ENCODE results near the gene TRPV6. TPM values are rescaled to one million over a fixed set of nuclear protein-coding genes. Genes with fewer than 3 reads are reported as not detected.

Gene TRPV6
- total RNA-seq, 1 donor from 2014 or later = 1.8 TPM

DNA sequence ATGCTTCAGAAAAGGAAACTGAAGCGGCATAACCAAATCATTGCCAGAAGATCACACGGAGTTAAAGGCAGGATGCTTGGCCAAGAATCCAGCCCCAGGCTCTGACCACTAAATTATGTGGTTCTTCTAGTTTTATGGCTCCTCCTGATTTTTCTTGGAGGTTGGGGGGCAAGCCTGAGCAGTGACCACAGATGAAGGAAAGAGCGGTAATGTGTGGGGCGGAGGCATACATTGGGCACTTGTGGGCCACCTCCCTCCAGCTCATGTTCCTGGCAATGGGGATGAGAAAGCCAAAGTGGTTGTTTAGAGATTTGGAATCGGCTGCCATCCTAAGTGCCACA, 3.2 kb downstream of the TRPV6 start:
- no peak for DNase-seq

DNA sequence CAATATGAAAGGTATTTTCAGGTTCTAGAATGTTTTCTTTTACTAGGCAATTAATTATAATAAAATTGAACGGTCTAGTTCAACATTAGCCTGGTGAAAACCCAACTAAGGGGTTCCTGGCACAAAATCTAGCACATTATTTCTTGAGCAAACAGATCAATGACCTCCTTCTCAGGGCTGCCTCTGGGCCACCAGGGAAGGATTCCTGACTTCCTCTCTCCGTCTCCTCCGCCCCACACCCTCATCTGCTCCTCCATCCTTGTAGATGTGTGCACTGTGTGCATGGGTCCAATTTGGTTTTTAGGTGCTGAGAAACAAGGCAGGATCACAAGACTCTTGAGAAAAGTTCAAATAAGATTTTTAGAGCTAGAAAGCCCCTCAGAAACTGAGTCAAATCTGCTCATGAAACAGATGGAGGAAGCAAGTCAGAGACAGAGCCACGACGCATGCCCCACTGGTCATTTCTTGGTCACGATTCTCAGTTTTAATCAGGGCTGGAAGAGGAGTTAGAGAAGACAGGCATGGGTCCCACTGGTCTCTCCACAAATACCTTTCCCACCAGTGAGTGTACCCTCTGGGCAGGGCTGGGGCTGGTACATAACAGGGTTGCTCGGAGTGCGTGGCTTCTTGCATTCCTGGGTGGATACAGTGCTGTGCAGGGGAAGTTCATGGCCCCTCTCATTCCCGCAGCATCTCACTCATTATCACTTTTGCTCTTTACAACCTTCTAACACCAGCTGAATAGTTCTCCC, 3.8 kb downstream of the TRPV6 start:
- no peak for DNase-seq

DNA sequence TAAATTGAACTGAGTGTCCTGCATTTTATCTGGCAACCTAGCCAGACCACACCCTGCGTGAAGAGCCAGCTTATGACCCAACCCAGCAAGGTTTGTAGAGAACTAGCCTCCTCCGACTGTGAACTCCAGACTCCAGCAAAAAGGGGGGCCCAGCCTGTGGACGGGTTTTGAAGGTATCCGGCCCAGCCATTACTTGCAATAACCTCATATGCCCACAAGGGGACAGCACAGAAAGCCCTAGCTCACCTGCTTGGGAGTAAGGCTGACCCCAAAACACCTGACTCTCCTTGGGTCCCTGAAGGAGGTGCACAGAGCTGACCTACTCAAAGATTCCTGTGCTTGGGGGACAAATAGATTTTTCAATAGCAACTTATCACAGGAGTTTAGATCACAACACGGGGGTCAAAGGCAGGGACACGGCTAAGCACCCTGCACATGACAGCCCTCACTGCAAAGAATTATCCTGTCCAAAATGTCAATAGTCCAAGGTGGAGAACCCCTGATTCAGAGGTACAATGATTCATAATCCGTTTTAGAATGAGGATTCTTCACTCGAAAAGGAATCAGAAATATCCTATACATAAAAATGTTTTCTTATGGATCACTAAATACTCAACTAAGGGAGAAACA, 4.6 kb downstream of the TRPV6 start:
- DNase-seq = no peak

DNA sequence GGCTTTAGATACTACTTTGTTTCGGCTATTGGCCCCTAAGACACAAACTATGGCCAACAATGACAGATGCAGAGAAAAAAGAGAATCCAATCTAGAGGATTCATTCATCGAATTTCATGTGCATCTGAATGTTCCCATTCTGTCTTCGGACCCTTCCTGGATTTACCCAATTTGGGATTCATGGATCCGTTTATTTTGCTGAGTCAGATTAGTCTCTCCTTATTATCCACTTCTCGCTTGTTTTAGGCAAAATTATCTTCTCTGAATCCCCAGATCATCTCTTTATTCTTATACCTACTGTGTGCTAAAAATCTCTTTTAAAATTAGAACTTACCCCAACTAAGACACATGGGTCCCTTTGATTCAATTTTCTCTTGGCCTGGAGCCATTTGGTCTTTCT, 6.5 kb downstream of the TRPV6 start:
- no peak for DNase-seq

DNA sequence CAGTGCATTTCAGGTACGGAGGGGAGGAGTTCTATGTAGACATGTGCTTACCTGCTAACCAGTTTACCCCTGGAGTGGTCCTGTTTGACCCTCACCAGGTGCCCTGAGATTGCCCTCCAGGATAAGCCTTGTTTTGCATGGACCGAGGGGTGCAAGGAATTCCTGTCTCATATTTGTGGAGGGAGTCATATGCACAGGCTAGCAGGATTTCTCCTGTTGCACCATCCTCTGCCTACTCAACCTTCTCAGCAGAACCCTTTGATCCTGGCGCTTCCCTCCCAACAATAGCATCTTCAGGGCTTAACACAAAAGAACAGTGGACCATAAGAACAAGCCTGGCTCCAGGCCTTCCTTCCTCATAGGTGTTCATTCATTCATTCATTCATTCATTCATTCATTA, 7.2 kb downstream of the TRPV6 start:
- no peak for DNase-seq

DNA sequence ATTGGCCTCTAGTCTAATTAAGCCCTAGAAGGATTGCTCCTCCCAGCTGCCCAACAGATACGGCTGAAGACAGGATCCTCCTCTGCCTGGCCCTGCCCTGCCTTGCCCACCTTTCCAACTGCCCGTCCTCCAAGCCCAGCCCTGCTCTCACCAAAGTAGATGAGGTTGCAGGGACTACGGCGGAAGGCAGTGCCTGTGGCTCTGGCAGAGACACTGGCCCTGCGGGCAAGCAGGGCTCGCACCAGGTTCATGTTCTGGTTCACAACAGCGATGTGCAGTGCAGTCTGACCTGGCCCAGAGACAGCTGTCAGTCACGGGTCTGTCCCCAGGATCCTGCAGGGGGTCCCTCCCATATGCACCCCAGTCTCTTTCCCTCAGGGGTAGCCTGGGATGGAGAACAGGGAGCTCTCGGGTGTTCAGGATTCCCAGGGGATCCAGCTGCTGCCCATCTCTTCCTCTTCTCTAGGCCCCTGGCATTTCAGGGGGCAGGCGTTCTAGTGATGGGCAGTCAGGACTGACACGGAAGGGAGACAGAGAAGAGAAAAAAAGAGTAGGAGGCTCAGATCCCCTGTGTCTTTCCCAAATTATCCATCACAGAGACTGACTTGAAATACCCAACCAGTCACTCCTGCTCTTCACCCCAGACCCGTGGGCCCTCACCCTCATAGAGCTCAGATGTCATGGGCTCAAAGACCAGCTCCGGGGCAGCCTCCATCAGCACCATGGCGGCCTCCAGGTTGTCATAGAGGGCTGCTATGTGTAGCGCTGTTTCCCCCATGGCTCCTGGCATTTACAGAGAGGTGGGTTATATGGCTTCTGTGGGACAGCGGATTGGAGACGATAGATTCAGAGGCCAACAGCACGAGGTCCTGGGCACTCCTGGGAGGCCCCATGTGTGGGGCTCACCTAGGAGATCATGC, 8.3 kb downstream of the TRPV6 start:
- no peak for DNase-seq

DNA sequence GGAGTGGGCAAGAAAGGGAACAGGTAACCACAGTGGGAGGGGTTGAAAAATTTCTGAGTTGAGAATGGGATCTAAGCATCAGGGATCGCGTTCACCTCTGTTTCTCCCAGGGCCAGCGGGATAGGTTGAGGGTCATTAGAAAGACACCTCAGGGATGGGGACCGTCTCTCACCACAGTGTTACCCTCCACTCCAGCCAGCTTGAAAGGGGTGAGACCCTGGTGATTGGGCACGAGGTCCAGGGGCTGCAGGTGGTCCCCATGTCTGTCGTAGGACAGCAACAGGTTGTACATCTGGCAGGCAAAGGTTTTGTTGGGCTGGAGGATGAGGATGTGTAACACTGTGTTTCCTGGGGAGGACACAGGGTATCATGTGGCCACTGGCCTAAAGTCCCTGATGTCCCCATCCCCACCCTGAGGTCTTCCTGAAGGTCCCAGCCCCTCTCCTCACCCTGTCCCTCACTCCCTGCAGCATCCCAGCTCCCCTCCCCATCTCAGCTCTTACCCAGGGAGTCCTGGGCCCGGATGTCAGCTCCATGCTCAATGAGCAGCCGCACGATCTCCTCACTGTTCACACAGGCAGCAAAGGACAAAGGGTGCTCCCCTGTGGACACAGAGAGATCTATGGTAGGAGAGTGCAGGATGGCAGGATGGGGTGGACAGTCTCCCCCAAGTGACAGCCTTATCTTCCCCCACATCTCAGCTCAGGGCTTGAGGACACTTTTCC, 9.1 kb downstream of the TRPV6 start:
- DNase-seq = no peak

DNA sequence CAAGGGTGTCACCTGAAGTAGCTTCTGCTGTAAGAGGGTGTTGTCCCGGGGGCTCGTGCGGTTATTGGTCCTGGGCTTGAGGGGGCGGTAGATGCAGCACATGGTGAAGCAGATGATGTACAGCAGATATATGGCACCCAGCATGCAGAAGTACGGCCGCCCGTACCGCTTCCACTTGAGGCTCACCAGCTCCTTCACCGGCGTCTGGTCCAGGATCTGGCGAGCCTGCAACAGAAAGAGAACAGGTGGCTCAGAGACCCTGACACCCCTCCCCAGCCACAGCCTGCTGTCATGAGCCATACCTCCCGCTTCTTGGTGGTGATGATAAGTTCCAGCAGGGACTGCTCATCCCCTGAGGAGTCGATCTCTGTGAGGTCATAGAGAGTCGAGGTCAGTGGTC, 10.1 kb downstream of the TRPV6 start:
- DNase-seq = no peak

DNA sequence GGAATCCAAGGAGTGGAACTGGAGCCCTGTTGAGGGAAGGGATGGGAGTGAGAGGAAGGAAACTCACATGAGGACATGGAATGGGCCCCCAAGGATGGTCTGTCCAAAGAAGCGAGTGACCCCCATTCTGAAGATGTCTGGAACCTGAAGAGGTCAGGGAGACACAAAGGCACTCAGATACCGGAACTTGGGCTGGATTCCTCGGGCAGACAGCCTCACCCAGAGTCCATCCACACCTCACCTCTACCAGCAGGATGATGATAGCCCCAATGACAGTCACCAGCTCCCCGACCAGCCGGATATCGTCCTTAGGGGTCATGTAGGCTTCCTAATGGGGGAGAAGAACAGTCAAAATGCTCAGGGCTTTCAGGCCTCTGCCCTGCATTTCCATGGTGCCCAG, 10.7 kb downstream of the TRPV6 start:
- DNase-seq = no peak

DNA sequence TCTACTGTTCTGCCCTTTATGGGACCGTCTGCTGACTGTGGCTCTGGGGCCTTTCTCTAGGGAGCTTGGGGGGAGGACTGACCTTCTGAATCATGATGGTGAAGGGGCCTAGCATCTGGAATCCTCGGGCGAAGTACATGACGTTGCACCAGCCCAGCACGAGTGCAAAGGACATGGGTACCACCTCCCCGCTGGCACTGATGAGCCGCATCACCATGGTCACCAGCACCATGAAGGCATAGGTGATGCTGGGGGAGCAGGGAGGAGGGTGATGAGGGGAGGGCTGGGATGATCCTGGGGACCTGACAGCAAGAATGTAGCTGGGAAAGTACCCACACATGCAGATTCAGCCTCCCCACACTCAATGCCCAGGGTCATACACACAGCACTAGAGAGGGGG, 11.1 kb downstream of the TRPV6 start:
- no peak for DNase-seq

DNA sequence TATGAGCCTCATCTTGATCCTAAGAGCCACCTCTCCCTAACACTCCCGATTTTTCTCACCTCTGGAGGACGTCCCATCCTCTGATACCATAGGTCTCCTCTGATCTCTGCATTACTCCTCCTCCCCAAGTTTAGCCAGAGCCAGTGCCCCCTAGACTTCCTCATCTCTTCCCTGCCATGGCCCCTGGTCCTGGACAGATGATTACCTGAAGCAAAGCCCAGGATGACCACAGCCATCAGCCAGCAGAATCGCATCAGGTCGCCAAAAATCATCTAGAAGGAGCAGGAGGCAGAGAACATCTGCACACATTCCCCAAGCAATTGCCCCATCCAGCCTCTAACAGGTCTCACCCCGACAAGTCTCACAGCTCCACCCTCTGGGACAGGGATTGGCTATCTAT, 11.7 kb downstream of the TRPV6 start:
- no peak for DNase-seq

DNA sequence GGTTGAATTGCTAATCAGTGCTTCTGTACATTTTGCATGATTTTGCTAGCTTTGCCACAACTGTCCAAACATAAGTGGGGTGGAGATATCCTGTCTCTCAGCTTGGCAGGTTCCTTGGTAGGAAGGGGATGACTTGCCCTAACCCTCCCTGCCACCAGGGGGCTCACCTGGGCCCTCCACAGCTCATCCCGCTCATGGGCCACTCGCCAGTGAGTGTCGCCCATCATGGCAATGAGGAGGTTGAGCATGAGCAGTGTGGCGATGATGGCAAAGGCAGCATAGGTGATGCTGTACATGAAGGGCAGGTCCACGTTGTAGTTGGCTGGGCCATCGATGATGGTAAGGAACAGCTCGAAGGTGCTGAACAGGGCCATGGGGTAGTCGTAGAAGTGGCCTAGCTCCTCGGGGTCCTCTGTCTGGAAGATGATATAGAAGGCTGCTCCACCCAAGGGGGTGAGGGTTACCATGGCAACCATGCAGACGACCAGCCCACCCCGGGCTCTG, 12.2 kb downstream of the TRPV6 start:
- no peak for DNase-seq

DNA sequence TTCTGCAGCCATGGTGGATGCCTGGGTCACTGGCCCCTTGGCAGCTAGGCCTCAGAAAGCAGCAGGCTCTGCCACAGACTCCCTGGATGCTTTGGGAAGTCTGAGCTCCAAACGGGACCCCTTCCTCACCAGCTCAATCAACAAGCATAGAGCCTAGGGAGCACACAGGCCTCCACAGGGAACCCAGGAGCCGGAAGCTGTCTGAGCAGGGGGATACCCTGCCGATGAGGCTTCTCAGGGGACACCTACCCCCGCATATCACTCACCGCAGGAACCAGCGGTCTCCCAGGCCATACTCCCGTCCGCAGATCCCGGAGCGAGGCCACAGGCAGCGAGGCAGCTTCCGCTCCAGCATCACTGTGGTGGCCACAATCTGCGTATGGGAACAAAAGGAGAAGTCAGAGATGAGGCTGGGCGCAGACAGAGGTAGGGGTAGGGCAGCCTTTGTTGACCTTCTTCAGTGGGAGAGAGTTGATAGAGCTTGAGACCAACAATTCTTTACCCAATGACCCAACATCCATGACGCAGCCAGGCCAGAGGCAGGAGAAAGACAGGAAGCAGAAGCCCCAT, 13.4 kb downstream of the TRPV6 start:
- no peak for DNase-seq

DNA sequence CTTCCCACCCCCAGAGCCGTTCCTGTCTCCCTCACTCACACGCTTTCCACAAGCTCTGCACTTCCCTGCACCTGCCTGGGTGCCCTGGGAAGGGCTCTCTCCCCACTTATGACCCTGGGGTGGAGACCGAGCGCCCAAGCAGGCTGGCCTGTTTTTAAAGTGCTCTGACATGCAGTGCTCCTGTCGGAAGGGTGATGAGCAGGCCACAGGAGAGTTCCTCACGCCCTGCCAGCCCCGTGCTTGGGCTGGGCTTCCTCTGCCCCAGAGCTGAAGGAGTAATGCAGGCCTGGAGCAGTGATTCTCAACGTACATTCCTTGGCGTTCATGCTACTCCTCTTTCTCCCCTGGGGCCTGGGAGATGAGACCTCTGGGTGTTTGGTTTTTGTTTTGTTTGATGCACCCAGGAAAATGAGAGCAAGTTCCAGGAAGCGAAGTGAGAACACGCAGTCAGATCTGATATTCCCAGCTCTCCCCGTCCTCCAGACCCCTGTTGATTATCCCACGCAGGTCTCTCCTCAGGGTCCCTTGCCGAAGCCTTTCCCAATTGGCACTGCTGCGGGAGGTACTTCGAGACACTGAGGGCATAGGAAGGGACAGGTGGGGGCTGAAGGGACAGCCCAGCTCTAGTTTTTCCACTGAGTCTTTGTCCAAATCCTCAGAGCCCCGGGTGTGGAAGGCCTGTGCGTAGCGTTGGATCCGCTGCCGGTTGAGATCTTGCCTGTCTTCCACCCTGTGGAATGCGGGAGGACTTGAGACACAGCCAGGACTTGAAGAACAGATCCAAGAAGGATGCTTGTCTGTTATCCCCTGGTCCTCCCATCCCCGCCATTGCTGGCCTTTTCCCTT, 14.1 kb downstream of the TRPV6 start:
- DNase-seq = no peak

DNA sequence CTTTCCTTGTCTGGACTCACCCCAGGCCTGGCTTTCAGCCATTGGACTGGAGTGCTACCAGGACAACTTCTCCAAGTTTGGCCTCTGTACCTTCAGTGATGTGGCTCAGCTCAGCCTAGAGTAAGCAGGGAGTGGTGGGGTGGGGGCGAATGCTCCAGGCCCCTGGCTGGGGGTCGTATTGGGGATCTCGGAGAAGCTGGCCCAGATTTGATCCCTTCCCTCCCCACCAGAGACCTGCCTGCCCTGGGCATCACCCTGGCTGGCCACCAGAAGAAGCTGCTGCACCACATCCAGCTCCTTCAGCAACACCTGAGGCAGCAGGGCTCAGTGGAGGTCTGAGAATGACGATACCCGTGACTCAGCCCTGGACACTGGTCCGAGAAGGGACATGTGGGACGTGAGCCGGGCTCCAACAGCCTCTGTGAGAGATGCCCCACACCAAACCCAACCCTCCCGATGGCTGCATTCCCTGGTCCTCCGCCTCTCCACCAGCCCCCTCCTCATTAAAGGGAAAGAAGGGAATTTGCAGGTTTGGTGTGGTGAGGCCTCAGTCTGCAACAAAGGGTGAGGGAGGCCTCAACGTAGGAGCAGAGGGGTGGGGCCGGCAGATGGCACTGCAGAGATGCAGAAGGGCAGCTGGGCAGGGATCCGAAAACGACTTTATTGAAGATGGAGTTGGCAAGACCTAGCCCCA, 14.8 kb downstream of the TRPV6 start:
- no peak for DNase-seq

DNA sequence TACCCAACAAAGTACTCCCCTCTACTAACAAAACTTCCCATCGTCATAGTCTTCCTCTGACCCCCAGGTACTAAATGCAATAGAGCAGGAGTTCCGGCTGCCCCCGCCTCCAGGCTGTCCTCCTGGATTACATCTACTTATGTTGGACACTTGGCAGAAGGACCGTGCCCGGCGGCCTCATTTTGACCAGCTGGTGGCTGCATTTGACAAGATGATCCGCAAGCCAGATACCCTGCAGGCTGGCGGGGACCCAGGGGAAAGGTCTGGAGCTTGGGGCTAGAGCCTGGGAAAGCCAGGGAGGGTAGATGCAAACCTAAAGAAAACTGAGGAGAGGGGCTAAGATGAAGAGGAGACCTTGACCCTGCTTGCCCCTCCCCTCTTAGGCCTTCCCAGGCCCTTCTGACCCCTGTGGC, 15.4 kb downstream of the TRPV6 start:
- no peak for DNase-seq

DNA sequence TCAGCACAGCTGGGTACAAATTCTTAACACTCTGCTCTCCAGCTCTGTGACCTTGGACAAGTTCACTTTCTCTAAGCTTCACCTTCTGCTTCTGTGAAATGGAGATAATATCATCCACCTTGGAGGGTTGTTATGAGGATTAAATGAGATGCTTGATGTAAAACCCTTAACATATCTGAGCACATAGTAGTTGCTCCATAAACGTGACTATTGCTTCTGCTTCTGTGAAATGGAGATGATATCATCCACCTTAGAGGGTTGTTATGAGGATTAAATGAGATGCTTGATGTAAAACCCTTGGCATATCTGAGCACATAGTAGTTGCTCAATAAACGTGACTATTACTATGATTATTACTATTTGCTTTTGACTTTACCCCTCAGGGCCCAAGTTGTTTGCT, 16.1 kb downstream of the TRPV6 start:
- no peak for DNase-seq

DNA sequence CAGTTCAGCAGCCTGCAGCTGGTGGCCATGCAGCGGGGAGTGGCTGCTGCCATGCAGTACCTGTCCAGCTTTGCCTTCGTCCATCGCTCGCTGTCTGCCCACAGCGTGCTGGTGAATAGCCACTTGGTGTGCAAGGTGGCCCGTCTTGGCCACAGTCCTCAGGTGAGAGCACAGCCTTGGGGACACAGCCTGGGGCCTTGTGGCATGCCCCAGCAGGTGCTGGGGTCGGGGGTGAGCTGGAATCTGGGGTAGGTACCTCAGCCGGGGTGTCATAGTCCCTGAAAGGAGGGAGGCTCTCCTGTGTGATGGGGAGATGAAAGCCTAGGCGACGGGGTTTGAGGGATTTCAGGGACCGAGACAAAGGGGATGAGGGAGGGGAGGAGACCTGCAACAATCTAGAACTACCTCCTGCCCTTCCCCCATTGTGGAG, 16.5 kb downstream of the TRPV6 start:
- DNase-seq = no peak

DNA sequence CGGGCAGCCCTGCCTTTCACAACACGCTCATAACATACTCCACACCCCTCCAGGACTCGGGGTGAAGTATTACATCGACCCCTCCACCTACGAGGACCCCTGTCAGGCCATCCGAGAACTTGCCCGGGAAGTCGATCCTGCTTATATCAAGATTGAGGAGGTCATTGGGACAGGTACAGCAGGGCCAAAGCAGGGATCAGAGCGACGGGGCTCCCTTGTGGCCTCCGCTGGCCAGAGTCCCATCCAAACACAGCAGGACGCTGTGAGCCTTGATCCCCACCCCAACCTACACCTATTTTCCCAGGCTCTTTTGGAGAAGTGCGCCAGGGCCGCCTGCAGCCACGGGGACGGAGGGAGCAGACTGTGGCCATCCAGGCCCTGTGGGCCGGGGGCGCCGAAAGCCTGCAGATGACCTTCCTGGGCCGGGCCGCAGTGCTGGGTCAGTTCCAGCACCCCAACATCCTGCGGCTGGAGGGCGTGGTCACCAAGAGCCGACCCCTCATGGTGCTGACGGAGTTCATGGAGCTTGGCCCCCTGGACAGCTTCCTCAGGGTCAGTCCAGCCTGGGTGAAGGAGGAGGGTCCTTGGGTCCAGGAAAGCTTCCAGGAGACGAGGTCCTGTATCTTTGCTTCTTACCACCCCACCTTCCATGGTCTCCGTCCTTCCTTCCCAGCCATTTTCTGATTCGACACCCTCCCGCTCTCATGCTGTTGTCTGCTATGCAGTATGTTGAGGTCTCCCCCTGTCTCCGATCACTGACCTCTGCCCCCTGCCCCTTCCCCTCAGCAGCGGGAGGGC, 17.2 kb downstream of the TRPV6 start:
- no peak for DNase-seq

Measured in skin of body (tissue), 2 donors.